ENCODE data around the gene LYRM4. TPM values are rescaled to one million over a fixed set of nuclear protein-coding genes. Genes with fewer than 3 reads are reported as not detected.

The LYRM4 gene
- polyA plus RNA-seq, 1 donor (not counting 4 experiments of a cell fraction or from before 2014, with no cell fraction given) = 41.1 TPM

- H3K36me3 ChIP-seq (ENCODE audit: control insufficient read depth in 2 of 2, extremely low read depth in 1 of 2, insufficient read depth in 2 of 2, low read length in 2 of 2) = no peaks in the 10 kb centered on the region
- DNase-seq (ENCODE audit: low read depth, low spot score) (no peak), FAIRE-seq (no peak)
- no peak overlapping the region for H2AFZ ChIP-seq (ENCODE audit: control insufficient read depth, low read length)
- TF ChIP-seq EZH2 (IDR thresholded peaks at IDR 0.05; ENCODE audit: low read length) (no peak), CTCF (optimal IDR thresholded peaks at IDR 0.05 in 1 of 3, IDR thresholded peaks at IDR 0.05 in 1 of 3, conservative IDR thresholded peaks at IDR 0.05 in 1 of 3; ENCODE audit: extremely low read depth in 1 of 3, insufficient read depth in 2 of 3, low read length in 3 of 3) (no peak)
- no peak overlapping the region for H3K4me2 ChIP-seq (ENCODE audit: control insufficient read depth, extremely low read depth, insufficient read depth, low read depth, low read length)
- peaks cover 6% of the 10 kb centered on the region for H3K9me1 ChIP-seq (ENCODE audit: control insufficient read depth, extremely low read depth, insufficient read depth, low read length)
- dilution Hi-C loops (cut with MboI; ENCODE audit: extremely low pct_ligation_motif_present, low sequenced_read_pairs) = no loop called here
- peaks cover 16% of the 10 kb centered on the region for H3K4me1 ChIP-seq (ENCODE audit: control insufficient read depth, extremely low read depth, insufficient read depth, low read length)
- H3K4me3 ChIP-seq (ENCODE audit: control insufficient read depth in 2 of 3, extremely low read depth in 1 of 3, insufficient read depth in 2 of 3, low read depth in 1 of 3, low read length in 3 of 3) = no peak overlapping the region
- H3K79me2 ChIP-seq (ENCODE audit: control insufficient read depth, insufficient read depth, low read length) = no peaks in the 10 kb centered on the region
- peaks cover 2% of the 10 kb centered on the region for H4K20me1 ChIP-seq (ENCODE audit: control insufficient read depth, extremely low read depth, insufficient read depth, low read length)
- no peak overlapping the region for H3K27ac ChIP-seq (ENCODE audit: control insufficient read depth, insufficient read depth, low read length)
- H3K9me3 ChIP-seq (ENCODE audit: control insufficient read depth, low read depth, low read length) = no peaks in the 10 kb centered on the region
- H3K9ac ChIP-seq (ENCODE audit: control insufficient read depth, extremely low read depth, insufficient read depth, low read length) = no peak overlapping the region
- H3K27me3 ChIP-seq (ENCODE audit: control insufficient read depth, extremely low read depth, insufficient read depth, low read length) = no peaks in the 10 kb centered on the region
These were observed 144.3 kb downstream of the LYRM4 start for GRCh38 chr6:5116243-5116991.

- Histone ChIP-seq H3K27me3 (ENCODE audit: control insufficient read depth, extremely low read depth, insufficient read depth, low read length) (no peaks in the 10 kb centered on the region), H3K36me3 (ENCODE audit: control insufficient read depth in 2 of 2, extremely low read depth in 1 of 2, insufficient read depth in 2 of 2, low read length in 2 of 2) (no peaks in the 10 kb centered on the region), H3K27ac (ENCODE audit: control insufficient read depth, insufficient read depth, low read length) (no peak overlapping the region), H3K9me1 (ENCODE audit: control insufficient read depth, extremely low read depth, insufficient read depth, low read length) (peaks cover 6% of the 10 kb centered on the region), H3K4me3 (ENCODE audit: control insufficient read depth in 2 of 3, extremely low read depth in 1 of 3, insufficient read depth in 2 of 3, low read depth in 1 of 3, low read length in 3 of 3) (no peak overlapping the region), H3K4me1 (ENCODE audit: control insufficient read depth, extremely low read depth, insufficient read depth, low read length) (peaks cover 16% of the 10 kb centered on the region), H2AFZ (ENCODE audit: control insufficient read depth, low read length) (no peak overlapping the region), H3K9me3 (ENCODE audit: control insufficient read depth, low read depth, low read length) (no peaks in the 10 kb centered on the region), H3K79me2 (ENCODE audit: control insufficient read depth, insufficient read depth, low read length) (no peaks in the 10 kb centered on the region), H3K4me2 (ENCODE audit: control insufficient read depth, extremely low read depth, insufficient read depth, low read depth, low read length) (no peak overlapping the region), H3K9ac (ENCODE audit: control insufficient read depth, extremely low read depth, insufficient read depth, low read length) (no peak overlapping the region), H4K20me1 (ENCODE audit: control insufficient read depth, extremely low read depth, insufficient read depth, low read length) (peaks cover 2% of the 10 kb centered on the region)
- no peak for FAIRE-seq
- TF ChIP-seq EZH2 (IDR thresholded peaks at IDR 0.05; ENCODE audit: low read length) (no peak), CTCF (optimal IDR thresholded peaks at IDR 0.05 in 1 of 3, IDR thresholded peaks at IDR 0.05 in 1 of 3, conservative IDR thresholded peaks at IDR 0.05 in 1 of 3; ENCODE audit: extremely low read depth in 1 of 3, insufficient read depth in 2 of 3, low read length in 3 of 3) (no peak)
- dilution Hi-C loops (cut with MboI; ENCODE audit: extremely low pct_ligation_motif_present, low sequenced_read_pairs) = no loop called here
- no peak for DNase-seq (ENCODE audit: low read depth, low spot score)
These were observed 145.6 kb downstream of the LYRM4 start for GRCh38 chr6:5115168-5115567.
